Tibial artery (tissue), 4 donors: ENCODE measurements around the gene SLC4A5.

ENCODE experiments used
- DNase-seq, 2 donors: peaks; one replicate each; pipeline ENCODE4 v3.0.0-alpha.2; 2019
- H3K27ac ChIP-seq, 2 donors: fragments of 200-600 bp; sonication (generic) in 1 of 2; 1 replicate in 1 of 2; 2 replicates in 1 of 2; pipeline ENCODE4 v1.5.1; 2018 to 2019; ENCODE audit warnings: mild to moderate bottlenecking in 1 of 2
- H3K27me3 ChIP-seq, 2 donors: fragments of 200-600 bp; sonication (generic) in 1 of 2; one replicate each; pipeline versions ENCODE4 v1.5.1 to v1.6.0; 2016 to 2019
- H3K36me3 ChIP-seq, 3 donors: fragments of 200-600 bp; sonication (generic) in 2 of 3; one replicate each; pipeline ENCODE4 v1.5.1; 2016 to 2019; ENCODE audit warnings: mild to moderate bottlenecking in 2 of 3
- H3K4me1 ChIP-seq, 4 donors: fragments of 200-600 bp; sonication (generic) in 2 of 4; 1 replicate in 3 of 4; 2 replicates in 1 of 4; pipeline ENCODE4 v1.5.1; 2016 to 2019
- H3K4me3 ChIP-seq, 2 donors: fragments of 200-600 bp; sonication (generic) in 1 of 2; 1 replicate in 1 of 2; 2 replicates in 1 of 2; pipeline ENCODE4 v1.5.1; 2018 to 2019; ENCODE audit warnings: mild to moderate bottlenecking in 2 of 2
- H3K9me3 ChIP-seq, 3 donors: fragments of 200-600 bp; sonication (generic) in 1 of 3; one replicate each; pipeline ENCODE4 v1.5.1; 2016 to 2019
- intact Hi-C: fragments of 100-400 bp; cut with DNase I; formaldehyde crosslinking; loops from one replicate; pipeline ENCODE4 v1.15.0; 2023; ENCODE audit warnings: low total_unique reads
- TF ChIP-seq, protein P1 (sequence below), 2 experiments: fragments of 200-600 bp in 1 of 2; fragments of 450-650 bp in 1 of 2; IDR thresholded peaks; one replicate each; pipeline ENCODE4 v1.5.1; 2017 to 2019; ENCODE audit warnings: antibody characterized with exemption in 2 of 2, mild to moderate bottlenecking in 1 of 2, moderate library complexity in 1 of 2

Gene SLC4A5, protein sequence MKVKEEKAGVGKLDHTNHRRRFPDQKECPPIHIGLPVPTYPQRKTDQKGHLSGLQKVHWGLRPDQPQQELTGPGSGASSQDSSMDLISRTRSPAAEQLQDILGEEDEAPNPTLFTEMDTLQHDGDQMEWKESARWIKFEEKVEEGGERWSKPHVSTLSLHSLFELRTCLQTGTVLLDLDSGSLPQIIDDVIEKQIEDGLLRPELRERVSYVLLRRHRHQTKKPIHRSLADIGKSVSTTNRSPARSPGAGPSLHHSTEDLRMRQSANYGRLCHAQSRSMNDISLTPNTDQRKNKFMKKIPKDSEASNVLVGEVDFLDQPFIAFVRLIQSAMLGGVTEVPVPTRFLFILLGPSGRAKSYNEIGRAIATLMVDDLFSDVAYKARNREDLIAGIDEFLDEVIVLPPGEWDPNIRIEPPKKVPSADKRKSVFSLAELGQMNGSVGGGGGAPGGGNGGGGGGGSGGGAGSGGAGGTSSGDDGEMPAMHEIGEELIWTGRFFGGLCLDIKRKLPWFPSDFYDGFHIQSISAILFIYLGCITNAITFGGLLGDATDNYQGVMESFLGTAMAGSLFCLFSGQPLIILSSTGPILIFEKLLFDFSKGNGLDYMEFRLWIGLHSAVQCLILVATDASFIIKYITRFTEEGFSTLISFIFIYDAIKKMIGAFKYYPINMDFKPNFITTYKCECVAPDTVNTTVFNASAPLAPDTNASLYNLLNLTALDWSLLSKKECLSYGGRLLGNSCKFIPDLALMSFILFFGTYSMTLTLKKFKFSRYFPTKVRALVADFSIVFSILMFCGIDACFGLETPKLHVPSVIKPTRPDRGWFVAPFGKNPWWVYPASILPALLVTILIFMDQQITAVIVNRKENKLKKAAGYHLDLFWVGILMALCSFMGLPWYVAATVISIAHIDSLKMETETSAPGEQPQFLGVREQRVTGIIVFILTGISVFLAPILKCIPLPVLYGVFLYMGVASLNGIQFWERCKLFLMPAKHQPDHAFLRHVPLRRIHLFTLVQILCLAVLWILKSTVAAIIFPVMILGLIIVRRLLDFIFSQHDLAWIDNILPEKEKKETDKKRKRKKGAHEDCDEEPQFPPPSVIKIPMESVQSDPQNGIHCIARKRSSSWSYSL

DNA sequence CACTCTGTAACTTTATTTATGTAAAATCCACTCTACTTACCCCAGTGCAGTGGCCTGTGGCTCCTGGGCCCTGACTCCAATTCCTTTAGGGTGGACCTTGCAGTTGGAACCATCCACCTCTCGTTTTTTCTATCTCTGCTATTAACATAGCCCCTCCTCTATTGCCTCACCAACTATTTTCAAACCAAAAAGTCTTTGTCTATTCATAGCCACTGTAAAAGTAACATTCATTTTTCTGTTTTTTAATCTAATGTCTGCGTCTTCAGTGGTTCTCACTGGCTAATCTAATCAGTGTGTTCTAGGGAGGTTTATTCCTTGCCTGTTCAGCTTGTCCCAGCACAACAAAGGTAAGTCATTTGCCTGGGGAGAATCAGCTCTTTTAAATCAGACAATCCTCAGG is at the start of gene SLC4A5:
TSS of gene SLC4A5 (minus strand) at position 101 of the 400 bp plus-strand sequence. CDS start 28,393 bp downstream, outside the sequence.
- intact Hi-C loops: no loop called here
- TF ChIP-seq, protein P1, sequence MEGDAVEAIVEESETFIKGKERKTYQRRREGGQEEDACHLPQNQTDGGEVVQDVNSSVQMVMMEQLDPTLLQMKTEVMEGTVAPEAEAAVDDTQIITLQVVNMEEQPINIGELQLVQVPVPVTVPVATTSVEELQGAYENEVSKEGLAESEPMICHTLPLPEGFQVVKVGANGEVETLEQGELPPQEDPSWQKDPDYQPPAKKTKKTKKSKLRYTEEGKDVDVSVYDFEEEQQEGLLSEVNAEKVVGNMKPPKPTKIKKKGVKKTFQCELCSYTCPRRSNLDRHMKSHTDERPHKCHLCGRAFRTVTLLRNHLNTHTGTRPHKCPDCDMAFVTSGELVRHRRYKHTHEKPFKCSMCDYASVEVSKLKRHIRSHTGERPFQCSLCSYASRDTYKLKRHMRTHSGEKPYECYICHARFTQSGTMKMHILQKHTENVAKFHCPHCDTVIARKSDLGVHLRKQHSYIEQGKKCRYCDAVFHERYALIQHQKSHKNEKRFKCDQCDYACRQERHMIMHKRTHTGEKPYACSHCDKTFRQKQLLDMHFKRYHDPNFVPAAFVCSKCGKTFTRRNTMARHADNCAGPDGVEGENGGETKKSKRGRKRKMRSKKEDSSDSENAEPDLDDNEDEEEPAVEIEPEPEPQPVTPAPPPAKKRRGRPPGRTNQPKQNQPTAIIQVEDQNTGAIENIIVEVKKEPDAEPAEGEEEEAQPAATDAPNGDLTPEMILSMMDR (IDR thresholded peaks at IDR 0.05): no peak
- Histone ChIP-seq H3K9me3 (no peaks in the 10 kb centered on the region), H3K27ac (no peak within 1 kb of the TSS), H3K4me3 (no peak within 1 kb of the TSS), H3K4me1 (peaks cover 0 to 6% (median 0%) of the 10 kb centered on the region in 4 donors), H3K36me3 (peaks cover 0 to 3% (median 0%) of the 10 kb centered on the region in 3 donors), H3K27me3 (no peaks in the 10 kb centered on the region)
- DNase-seq: no peak

DNA sequence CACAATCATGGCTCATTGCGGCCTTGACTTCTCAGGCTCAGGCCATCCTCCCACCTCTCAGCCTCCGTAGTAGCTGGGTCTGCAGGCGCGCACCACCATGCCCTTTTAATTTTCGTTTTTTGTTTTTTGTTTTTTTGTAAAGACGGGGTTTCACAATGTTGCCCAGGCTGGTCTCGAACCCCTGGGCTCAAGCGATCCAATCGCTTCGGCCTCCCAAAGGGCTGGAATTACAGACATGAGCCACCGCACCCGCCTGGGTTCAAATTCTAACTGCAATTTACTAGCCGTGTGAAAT is 49.2 kb upstream of the SLC4A5 start:
- Histone ChIP-seq H3K4me3 (peak overlapping the region; percentile 97 to 98), H3K27me3 (no peaks in the 10 kb centered on the region), H3K9me3 (no peaks in the 10 kb centered on the region), H3K36me3 (no peaks in the 10 kb centered on the region), H3K4me1 (peaks cover 8 to 39% (median 29%) of the 10 kb centered on the region in 4 donors), H3K27ac (peak overlapping the region in 1 of 2 donors; percentile 96)
- intact Hi-C loops: no loop called here
- TF ChIP-seq, protein P1 (IDR thresholded peaks at IDR 0.05): no peak
- DNase-seq: no peak

DNA sequence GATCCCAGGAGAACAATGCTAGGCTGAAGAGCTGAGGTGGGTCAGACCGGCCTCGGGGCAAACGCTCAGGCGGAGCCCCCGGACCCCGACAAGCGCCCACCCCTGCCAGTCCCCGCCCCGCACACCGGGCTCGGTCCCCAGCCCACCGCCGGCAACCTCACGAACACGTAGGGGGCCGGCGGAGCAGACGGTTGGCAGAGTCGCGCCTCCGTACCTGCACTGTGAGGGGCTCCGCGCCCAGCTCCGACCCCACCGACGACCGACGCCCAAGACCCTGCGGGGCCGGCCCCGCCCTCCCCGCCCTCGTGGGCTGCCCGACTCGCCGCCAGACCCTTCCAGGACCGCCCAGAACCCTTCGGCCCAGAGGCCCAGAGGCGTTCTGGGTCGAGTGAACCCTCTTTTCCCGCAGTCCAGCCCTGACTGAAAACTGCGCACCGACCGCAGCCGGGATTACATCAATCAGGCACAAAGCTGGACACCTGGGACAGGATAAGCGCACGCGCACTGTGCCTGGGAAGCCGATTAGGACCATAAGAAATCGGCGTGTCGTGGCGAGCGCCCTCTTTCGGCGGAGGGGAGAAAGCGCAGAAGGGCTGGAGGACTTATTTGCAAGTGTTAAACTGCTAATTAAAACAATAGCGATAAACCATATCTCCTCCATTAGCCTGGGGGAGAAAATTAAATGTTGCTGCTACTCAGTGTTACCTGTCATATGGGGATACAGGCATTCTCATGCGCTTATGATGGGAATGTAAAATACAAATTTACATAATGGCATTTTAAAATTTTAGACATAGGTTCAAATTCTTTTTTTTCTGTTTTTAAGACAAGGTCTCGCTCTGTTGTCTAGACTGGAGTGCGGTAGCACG is 48.6 kb upstream of the SLC4A5 start:
- no peaks in the 10 kb centered on the region for H3K9me3 ChIP-seq
- H3K36me3 ChIP-seq: no peaks in the 10 kb centered on the region
- intact Hi-C loops: no loop called here
- H3K4me1 ChIP-seq: peaks cover 8 to 45% (median 32%) of the 10 kb centered on the region in 4 donors
- peak overlapping the region; percentile 96 for H3K27ac ChIP-seq
- peak; percentile 91 to 95 for DNase-seq
- H3K4me3 ChIP-seq: peak overlapping the region; percentile 97 to 98
- TF ChIP-seq, protein P1 (IDR thresholded peaks at IDR 0.05): peak; percentile 93 to 98
- H3K27me3 ChIP-seq: no peaks in the 10 kb centered on the region

DNA sequence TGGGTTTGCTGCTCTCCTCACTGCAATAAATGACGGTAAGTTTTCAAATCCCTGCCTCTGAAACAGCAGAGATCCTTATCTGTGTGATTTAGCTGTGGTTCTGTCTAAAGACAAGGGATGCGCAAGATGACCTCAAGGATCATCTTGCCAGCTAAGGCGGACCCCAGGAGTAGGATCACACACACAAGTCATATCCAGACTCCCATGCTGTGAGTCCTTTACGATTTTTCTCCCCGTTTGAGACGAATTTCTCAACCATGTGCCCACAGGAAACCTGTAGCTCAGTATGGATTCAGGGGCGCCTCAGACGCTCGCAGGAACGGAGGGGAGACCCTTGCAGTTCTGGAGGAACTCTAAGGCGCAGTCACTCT is 48.0 kb upstream of the SLC4A5 start:
- Histone ChIP-seq H3K27me3 (no peaks in the 10 kb centered on the region), H3K4me1 (peaks cover 8 to 50% (median 32%) of the 10 kb centered on the region in 4 donors), H3K27ac (peak overlapping the region; percentile 96), H3K4me3 (peak overlapping the region; percentile 97 to 98), H3K9me3 (no peaks in the 10 kb centered on the region), H3K36me3 (no peaks in the 10 kb centered on the region)
- DNase-seq: no peak
- TF ChIP-seq, protein P1 (IDR thresholded peaks at IDR 0.05): no peak
- intact Hi-C loops: no loop called here

DNA sequence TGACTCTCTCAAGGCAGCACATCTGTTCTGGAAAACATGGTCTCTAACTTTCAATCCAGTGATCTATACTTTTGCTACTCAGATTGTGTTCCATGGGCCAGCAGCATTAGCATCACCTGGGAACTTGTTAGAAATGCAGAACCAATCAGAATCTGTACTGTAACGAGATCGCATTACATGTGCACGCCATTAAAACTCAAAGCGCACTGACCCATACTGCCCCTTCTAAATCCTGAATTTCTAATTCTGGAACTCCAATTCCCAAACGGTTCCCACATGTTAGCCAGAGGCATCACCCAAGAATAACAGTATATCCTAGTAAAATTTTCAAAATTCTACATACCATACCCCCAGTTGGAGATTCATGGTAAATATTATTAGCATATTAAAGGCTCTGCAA is 47.4 kb upstream of the SLC4A5 start:
- Histone ChIP-seq H3K4me1 (peaks cover 8 to 55% (median 32%) of the 10 kb centered on the region in 4 donors), H3K27me3 (no peaks in the 10 kb centered on the region), H3K36me3 (no peaks in the 10 kb centered on the region), H3K9me3 (no peaks in the 10 kb centered on the region), H3K27ac (peak overlapping the region; percentile 96), H3K4me3 (peak overlapping the region; percentile 97 to 98)
- intact Hi-C loops: no loop called here
- TF ChIP-seq, protein P1 (IDR thresholded peaks at IDR 0.05): no peak
- DNase-seq: no peak
